HG02870 (cell line): Measurements from ENCODE around the gene MED10.

Experiments used
- ATAC-seq: cut with Tn5 transposase; IDR thresholded peaks from one replicate; pipeline ENCODE4 v1.9.1; 2021; ENCODE audit warnings: mild to moderate bottlenecking, moderate library complexity; ENCODE audit not compliant: unreplicated experiment

MED10 gene

GRCh38 chr5:6399980-6400910, 21.9 kb upstream of the MED10 start:
- ATAC-seq, result no peak

DNA sequence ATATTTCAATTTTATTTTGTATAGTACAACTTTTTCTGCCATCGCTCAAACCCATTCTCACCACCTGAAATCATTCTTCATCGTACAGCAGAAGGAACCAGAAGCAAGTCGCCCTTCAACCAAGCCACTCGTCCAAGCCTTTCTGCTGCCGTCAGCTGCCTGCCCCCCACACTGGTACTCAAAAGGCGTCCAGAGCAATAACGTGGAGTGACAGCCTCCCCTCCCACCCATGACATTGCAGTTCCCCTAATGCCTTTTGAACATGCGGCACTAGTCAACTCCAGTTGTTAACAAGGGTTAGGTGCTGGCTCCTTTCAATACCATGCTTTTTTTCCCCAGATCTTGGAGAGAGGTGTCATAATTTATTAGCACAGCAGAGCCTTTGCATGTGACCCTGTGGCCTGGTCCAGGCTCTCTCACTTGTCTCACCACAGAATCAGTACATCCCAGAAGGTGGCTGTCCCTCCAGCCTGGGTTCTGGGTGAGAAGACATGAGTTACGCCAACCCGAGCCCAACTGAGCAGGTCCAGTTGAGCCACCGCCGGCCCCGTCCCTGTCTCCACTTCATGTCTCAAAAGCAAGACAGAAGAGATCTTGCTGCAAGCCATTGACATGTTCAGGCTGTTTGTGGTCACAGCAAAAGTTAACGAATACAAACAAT, 20.4 kb upstream of the MED10 start:
- no peak for ATAC-seq

GRCh38 chr5:6397536-6398269, 19.4 kb upstream of the MED10 start:
- ATAC-seq, result no peak

DNA sequence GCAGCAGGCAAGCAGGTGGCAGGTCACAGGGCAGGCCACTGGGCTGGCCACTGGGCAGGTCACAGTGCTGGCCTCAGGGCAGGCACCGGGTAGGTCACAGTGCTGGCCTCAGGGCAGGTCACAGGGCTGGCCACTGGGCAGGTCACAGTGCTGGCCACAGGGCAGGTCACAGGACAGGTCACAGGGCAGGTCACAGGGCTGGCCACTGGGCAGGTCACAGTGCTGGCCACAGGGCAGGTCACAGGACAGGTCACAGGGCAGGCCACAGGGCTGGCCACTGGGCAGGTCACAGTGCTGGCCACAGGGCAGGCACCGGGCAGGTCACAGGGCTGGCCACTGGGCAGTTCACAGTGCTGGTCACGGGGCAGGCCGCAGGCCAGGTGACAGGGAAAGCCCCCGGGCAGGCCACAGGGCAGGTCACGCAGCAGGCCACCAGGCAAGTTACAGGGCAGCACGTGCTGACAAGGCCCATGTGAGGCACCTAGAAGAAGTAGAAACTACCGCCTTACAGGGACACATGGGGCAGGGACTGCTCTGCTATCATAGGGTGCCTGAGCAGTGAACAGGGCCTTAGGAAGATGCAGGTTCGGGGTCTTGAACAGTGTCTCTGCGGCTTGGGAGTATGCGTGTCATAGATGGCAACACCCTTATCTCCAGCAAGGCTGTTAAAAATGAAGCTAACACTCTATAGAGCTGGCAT, 18.6 kb upstream of the MED10 start:
- ATAC-seq, result no peak

GRCh38 chr5:6396043-6396442, 17.7 kb upstream of the MED10 start:
- ATAC-seq, result no peak

- no peak for ATAC-seq
Observed at GRCh38 chr5:6395621-6396020, 17.3 kb upstream of the MED10 start.

- ATAC-seq, result no peak
Observed at GRCh38 chr5:6395102-6395445, 16.7 kb upstream of the MED10 start.

DNA sequence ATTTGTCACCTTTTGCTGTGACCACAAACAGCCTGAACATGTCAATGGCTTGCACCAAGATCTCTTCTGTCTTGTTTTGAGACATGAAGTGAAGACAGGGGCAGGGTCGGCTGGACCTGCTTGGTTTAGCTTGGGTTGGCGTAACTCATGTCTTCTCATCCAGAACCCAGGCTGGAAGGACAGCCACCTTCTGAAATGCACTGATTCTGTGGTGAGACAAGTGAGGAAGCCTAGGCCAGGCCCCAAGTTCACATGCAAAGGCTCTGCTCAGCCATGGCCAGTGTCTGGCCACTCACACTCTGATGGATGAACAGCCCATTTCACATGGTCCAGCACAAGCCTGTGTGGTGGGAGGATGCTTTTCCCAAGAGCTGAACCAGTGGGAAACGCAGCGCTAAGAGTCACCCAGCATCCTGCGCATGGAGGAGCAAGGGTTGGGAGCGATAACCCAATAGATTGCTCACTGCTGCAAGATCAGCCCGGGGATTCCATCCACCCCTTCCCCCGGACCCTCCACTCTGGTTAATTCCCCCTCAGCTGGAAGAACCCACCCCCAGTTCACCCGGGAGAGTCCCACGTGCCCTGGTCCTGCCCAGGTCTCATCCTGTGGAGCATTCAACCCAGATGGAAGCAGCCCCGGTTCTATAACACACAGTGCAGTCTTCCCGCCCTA, 16.2 kb upstream of the MED10 start:
- ATAC-seq, result no peak

DNA sequence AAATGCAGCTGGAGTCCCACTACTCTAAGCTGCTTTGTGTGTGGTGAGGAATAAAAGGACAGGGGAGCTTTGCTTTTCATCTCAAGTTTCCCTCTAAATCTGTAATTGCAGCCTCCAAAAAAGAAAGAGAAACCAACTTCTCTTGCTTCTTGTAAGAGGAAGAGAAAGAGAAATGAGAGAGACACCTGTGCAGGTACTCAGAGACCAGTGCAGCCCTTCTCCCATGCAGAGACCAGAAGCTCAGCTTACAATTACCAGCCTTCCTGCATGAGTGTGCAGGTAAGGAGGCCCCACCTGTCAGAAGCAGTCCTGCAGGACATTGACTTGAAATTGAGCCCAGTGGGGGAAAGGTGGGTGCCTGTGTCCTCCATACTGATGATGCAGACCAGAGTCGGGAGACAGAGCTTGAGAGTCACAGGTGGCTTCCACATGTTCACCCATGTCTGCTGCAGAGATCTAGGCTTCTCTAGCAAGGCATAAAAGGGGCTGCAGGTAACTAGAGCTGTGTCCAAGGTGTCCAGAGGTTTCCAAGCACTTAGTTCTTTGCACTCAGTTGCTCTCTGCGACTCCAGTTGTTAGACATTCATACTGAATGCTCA, 15.3 kb upstream of the MED10 start:
- peak; percentile 85 for ATAC-seq

- no peak for ATAC-seq
Observed at GRCh38 chr5:6392561-6392960, 14.2 kb upstream of the MED10 start.

GRCh38 chr5:6391151-6391550, 12.8 kb upstream of the MED10 start:
- ATAC-seq, result no peak

DNA sequence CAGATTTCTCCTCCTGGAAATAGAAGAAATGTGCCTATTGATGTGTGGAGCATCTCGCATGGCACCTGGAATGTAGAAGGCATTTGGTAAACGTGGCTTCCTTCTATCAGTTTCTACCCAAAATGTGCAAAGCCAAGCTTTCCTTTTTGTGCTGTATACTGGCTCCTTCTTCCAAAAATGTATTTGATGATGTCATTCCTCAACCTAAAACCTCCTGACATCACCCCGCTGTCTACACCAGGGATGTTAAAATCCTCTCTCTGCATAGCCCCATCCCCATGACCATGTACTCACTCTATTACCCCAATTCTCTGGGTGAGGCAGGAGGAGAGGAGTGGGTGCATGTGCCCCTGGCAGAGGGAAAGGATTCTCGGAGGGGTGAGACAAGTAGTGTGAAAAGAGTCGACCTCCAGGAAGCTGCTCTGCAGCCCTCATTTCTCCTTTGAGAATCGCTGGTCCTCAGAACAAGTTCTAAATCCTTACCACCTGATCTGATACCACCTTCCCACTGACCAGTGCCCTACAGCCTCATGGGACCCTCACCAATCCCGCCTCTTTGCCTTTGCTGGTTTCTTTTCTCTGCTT, 11.7 kb upstream of the MED10 start:
- no peak for ATAC-seq

DNA sequence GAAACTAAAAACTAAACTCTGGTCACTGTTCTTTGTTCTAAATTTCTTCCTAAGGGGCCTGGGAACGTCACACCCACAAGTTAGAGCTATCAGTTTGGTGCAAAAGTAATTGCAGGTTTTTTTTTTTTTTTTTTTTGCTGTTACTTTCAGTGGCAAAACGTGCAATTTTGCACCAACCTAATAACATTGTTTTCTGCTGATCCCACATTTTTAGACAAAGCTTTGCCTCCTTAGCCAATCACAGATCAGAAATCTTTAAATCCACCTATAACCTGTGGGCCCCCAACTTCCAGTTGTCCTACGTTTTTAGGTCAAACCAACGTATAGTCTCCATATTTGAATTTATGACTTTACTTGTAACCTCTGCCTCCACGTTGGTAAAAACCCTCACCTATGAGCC, 11.1 kb upstream of the MED10 start:
- no peak for ATAC-seq

GRCh38 chr5:6387970-6388369, 9.6 kb upstream of the MED10 start:
- no peak for ATAC-seq

- no peak for ATAC-seq
Observed at GRCh38 chr5:6386271-6386670, 7.9 kb upstream of the MED10 start.

DNA sequence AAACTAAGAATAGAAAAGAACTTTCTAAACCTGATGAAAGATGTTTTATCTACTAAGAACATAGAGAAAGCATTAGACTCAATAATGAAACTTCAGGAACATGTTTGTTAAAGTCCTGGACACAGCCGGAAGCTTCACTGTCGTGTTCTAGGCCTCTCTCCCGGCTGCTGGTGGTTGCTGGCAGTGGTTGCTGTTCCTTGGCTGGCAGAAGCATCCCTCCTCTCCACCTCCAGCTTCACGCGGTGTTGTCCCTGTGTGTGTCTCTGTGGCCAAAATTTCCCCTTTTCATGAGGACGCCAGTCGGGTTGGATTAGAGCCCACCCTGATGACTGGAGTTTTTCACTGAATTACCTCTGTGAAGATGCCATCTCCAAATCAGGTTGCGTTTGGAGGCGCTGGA, 6.5 kb upstream of the MED10 start:
- no peak for ATAC-seq

- no peak for ATAC-seq
Observed at GRCh38 chr5:6383376-6383775, 5.0 kb upstream of the MED10 start.

GRCh38 chr5:6379246-6379645, 899 bp upstream of the MED10 start:
- no peak for ATAC-seq

- ATAC-seq, result peak; percentile 27
Observed at GRCh38 chr5:6378766-6379103, 388 bp upstream of the MED10 start.

- no peak for ATAC-seq
Observed at GRCh38 chr5:6377582-6377904, 804 bp downstream of the MED10 start.
